Measurements from ENCODE around the gene PAPPA2.

GRCh38 chr1:176741181-176741580 lies 278.2 kb downstream of the PAPPA2 start:
- no peak for TF ChIP-seq EZH2 (optimal IDR thresholded peaks at IDR 0.05; ENCODE audit: low read depth, low read length)
- TF ChIP-seq, protein P1, sequence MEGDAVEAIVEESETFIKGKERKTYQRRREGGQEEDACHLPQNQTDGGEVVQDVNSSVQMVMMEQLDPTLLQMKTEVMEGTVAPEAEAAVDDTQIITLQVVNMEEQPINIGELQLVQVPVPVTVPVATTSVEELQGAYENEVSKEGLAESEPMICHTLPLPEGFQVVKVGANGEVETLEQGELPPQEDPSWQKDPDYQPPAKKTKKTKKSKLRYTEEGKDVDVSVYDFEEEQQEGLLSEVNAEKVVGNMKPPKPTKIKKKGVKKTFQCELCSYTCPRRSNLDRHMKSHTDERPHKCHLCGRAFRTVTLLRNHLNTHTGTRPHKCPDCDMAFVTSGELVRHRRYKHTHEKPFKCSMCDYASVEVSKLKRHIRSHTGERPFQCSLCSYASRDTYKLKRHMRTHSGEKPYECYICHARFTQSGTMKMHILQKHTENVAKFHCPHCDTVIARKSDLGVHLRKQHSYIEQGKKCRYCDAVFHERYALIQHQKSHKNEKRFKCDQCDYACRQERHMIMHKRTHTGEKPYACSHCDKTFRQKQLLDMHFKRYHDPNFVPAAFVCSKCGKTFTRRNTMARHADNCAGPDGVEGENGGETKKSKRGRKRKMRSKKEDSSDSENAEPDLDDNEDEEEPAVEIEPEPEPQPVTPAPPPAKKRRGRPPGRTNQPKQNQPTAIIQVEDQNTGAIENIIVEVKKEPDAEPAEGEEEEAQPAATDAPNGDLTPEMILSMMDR (IDR thresholded peaks at IDR 0.05; ENCODE audit: low read length): no peak
- TF ChIP-seq EZH2phosphoT487 (IDR thresholded peaks at IDR 0.05; ENCODE audit: low read length): no peak

All from MM.1S (cell line).